K562 (cell line): ENCODE data around the gene DR1. TPM values are rescaled to one million over a fixed set of nuclear protein-coding genes. Genes with fewer than 3 reads are reported as not detected.

Experiments used
- ATAC-seq: fragments of 200-7000 bp; cut with Tn5 transposase; 3 replicates; pipeline ENCODE4 v1.9.1; 2020; ENCODE audit warnings: moderate library complexity
- BruUV-seq: library from RNA; stranded (reverse); fragments of 400-500 nt; replicated peaks from 2 replicates; lab custom pipeline; 2021; lab: Mats Ljungman, UMichigan
- CTCF ChIA-PET: fragments of 300-600 bp; formaldehyde crosslinking; extraction: SDS; loops from one replicate; lab custom pipeline; 2021; ENCODE audit warnings: low intra/inter-chr PET ratio; lab: Yijun Ruan, JAX
- POLR2A ChIA-PET: fragments of 300-600, 350-650 bp; sonication (Branson Sonifier 250); formaldehyde crosslinking; extraction: SDS; loops from one replicate; lab custom pipeline; 2021; ENCODE audit warnings: antibody characterized with exemption, inconsistent platforms; lab: Yijun Ruan, JAX
- DNase-seq, 4 experiments: peaks; one replicate each; pipeline versions ENCODE4 v3.0.0 to v3.0.0-alpha.2; 2011 to 2018; ENCODE audit warnings: low spot score in 3 of 4, mixed read lengths in 3 of 4; ENCODE audit errors: extremely low read depth in 1 of 4
- FAIRE-seq: peaks from 2 replicates; lab custom pipeline; 2011; peaks lifted over from hg19 to GRCh38; lab: Jason Lieb, UNC
- H2AFZ ChIP-seq: 2 replicates; pipeline ENCODE4 v1.6.0; 2011; ENCODE audit warnings: low read depth, low read length, control low read depth, inconsistent platforms
- H3K27ac ChIP-seq: fragments of 200-600 bp; 3 replicates; pipeline ENCODE4 v1.8.0; 2011; ENCODE audit warnings: low read depth, mild to moderate bottlenecking, control low read depth, inconsistent platforms, low read length, moderate library complexity, mixed read lengths; ENCODE audit errors: extremely low read depth
- H3K27me3 ChIP-seq, 2 experiments: fragments of 300-600 bp in 1 of 2; 2 replicates in 1 of 2; 3 replicates in 1 of 2; pipeline versions ENCODE4 v1.6.0 to v1.8.0; 2011; ENCODE audit warnings: inconsistent platforms in 2 of 2, low read length in 2 of 2, mild to moderate bottlenecking in 1 of 2, mixed read lengths in 1 of 2, moderate library complexity in 1 of 2; ENCODE audit not compliant: control insufficient read depth in 2 of 2, insufficient read depth in 2 of 2
- H3K36me3 ChIP-seq: fragments of 300-600 bp; 3 replicates; pipeline ENCODE4 v1.8.0; 2011; ENCODE audit warnings: mild to moderate bottlenecking, low read length, inconsistent platforms; ENCODE audit not compliant: control insufficient read depth, insufficient read depth
- H3K4me1 ChIP-seq, 2 experiments: fragments of 200-600 bp in 1 of 2; replicated peaks in 1 of 2; 2 replicates in 1 of 2; 3 replicates in 1 of 2; pipeline versions ENCODE4 v1.5.1 to v1.8.0; 2011; ENCODE audit warnings: inconsistent platforms in 2 of 2, low read length in 2 of 2, mild to moderate bottlenecking in 1 of 2, mixed read lengths in 1 of 2, moderate library complexity in 1 of 2; ENCODE audit not compliant: control insufficient read depth in 2 of 2, insufficient read depth in 2 of 2
- H3K4me2 ChIP-seq: 2 replicates; pipeline ENCODE4 v1.6.1; 2011; ENCODE audit warnings: low read length, control low read depth, inconsistent platforms, mixed read lengths; ENCODE audit not compliant: insufficient read depth
- H3K4me3 ChIP-seq: fragments of 200-600 bp; sonication (generic), shearing (Covaris generic); 2 replicates; pipeline ENCODE4 v1.5.1; 2016; ENCODE audit warnings: control low read depth, inconsistent platforms
- H3K79me2 ChIP-seq: fragments of 200-600 bp; 3 replicates; pipeline ENCODE4 v1.8.0; 2011; ENCODE audit warnings: low read length, inconsistent platforms; ENCODE audit not compliant: control insufficient read depth, insufficient read depth
- H3K9ac ChIP-seq, 2 experiments: 2 replicates each; pipeline versions ENCODE4 v1.6.0 to v1.6.1; 2011; ENCODE audit warnings: low read depth in 2 of 2, low read length in 2 of 2, control low read depth in 1 of 2, inconsistent platforms in 1 of 2, mild to moderate bottlenecking in 1 of 2, mixed read lengths in 1 of 2; ENCODE audit not compliant: insufficient read depth in 1 of 2
- H3K9me1 ChIP-seq: one replicate; pipeline ENCODE4 v1.6.0; 2011; ENCODE audit warnings: inconsistent platforms, mild to moderate bottlenecking, low read length, moderate library complexity; ENCODE audit not compliant: control insufficient read depth, insufficient read depth
- H3K9me3 ChIP-seq: replicated peaks from 2 replicates; pipeline ENCODE4 v1.5.1; 2011; ENCODE audit warnings: low read depth, low read length, inconsistent platforms; ENCODE audit not compliant: control insufficient read depth, insufficient read depth
- H4K20me1 ChIP-seq: replicated peaks from 2 replicates; pipeline ENCODE4 v1.6.1; 2011; ENCODE audit warnings: low read length, inconsistent platforms, mixed read lengths; ENCODE audit not compliant: control insufficient read depth, insufficient read depth
- IFI16 ChIP-seq: fragments of 250-450 bp; sonication (Bioruptor Pico); IDR thresholded peaks from 2 replicates; pipeline ENCODE4 v2.1.2; 2022; ENCODE audit warnings: mild to moderate bottlenecking, inconsistent platforms
- JUND ChIP-seq, 2 experiments: IDR thresholded peaks; 2 replicates in 1 of 2; 3 replicates in 1 of 2; pipeline ENCODE4 v1.6.1; 2011; ENCODE audit warnings: borderline replicate concordance in 2 of 2, low read depth in 2 of 2, low read length in 2 of 2, improper control_type of control experiment in 1 of 2, missing biosample characterization in 1 of 2, missing genetic modification characterization in 1 of 2, missing genetic modification reagents in 1 of 2
- KDM2B ChIP-seq: fragments of 250-450 bp; sonication (Bioruptor Pico); IDR thresholded peaks from 2 replicates; pipeline ENCODE4 v1.8.0; 2021; ENCODE audit warnings: mild to moderate bottlenecking, moderate library complexity
- SAFB ChIP-seq: fragments of 200-400 bp; formaldehyde crosslinking; IDR thresholded peaks from 2 replicates; pipeline ENCODE4 v1.6.1; 2017; ENCODE audit warnings: low read depth, low read length, borderline replicate concordance
- SIN3A ChIP-seq, 2 experiments: fragments of 150-350 bp in 1 of 2; IDR thresholded peaks; 2 replicates each; pipeline ENCODE4 v1.6.1; 2011 to 2016; ENCODE audit warnings: borderline replicate concordance in 2 of 2, low read depth in 2 of 2, low read length in 2 of 2, mild to moderate bottlenecking in 2 of 2, moderate library complexity in 2 of 2; ENCODE audit not compliant: control insufficient read depth in 1 of 2
- ZMIZ1 ChIP-seq, 2 experiments: fragments of 150-350 bp in 1 of 2; IDR thresholded peaks; 2 replicates each; pipeline ENCODE4 v1.6.1; 2012 to 2016; ENCODE audit warnings: low read depth in 2 of 2, low read length in 2 of 2, mild to moderate bottlenecking in 1 of 2, moderate library complexity in 1 of 2
- ZNF347 ChIP-seq: fragments of 450-650 bp; formaldehyde crosslinking; IDR thresholded peaks from 2 replicates; pipeline ENCODE4 v1.4.0; 2020; ENCODE audit warnings: low read depth, mild to moderate bottlenecking, moderate library complexity
- ZNF507 ChIP-seq: conservative IDR thresholded peaks from 2 replicates; pipeline ENCODE4 v1.6.1; 2017; ENCODE audit warnings: missing genetic modification characterization, missing compliant biosample characterization
- WGBS: fragments of 100-300 bp; shearing (Covaris generic); methylation state at CpG from one replicate; pipeline ENCODE4 v1.1.6; 2016; ENCODE audit warnings: low coverage, mixed read lengths; ENCODE audit not compliant: insufficient coverage; ENCODE audit errors: missing lambda C conversion rate; 5-methylcytosine and 5-hydroxymethylcytosine counted together
- in situ Hi-C: fragments of 300-500 bp; cut with MboI; formaldehyde crosslinking; loops from 4 replicates; pipeline ENCODE4 v1.15.0; 2018; ENCODE audit warnings: inconsistent platforms, mixed read lengths
- intact Hi-C: fragments of 100-400 bp; cut with micrococcal nuclease; formaldehyde crosslinking; loops from 2 replicates; pipeline ENCODE4 v1.14.2; 2022
- polyA plus RNA-seq, 8 experiments: library from polyadenylated mRNA; depleted of rRNA in 4 of 8; stranded (reverse) in 5 of 8; unstranded in 3 of 8; fragments of >200 nt; fragmentation: Nextera tagmentation in 2 of 8; fragmentation: Illumina TruSeq in 1 of 8; extraction: Ambion mirVana in 2 of 8; extraction: Trizol in 1 of 8; gene quantifications; 2 replicates each; pipeline versions ENCODE4 v1.2.1 to v1.2.3, GENCODE V29; 2011 to 2014; ENCODE audit warnings: inconsistent platforms in 1 of 8, missing spikeins in 1 of 8
- total RNA-seq, 7 experiments: library from RNA; depleted of rRNA in 6 of 7; stranded (reverse); fragments of >200 nt in 6 of 7; fragmentation: Illumina TruSeq in 2 of 7; extraction: Trizol in 2 of 7; gene quantifications; 2 replicates each; pipeline versions ENCODE4 v1.2.1 to v1.2.3, GENCODE V29; 2011 to 2021; ENCODE audit warnings: low replicate concordance in 1 of 7
- TF ChIP-seq, protein P1 (sequence below): sonication (generic); formaldehyde crosslinking; IDR thresholded peaks from 2 replicates; pipeline ENCODE4 v1.8.0; 2022; ENCODE audit warnings: mild to moderate bottlenecking, missing genetic modification reagents

Gene DR1
- total and polyA plus RNA-seq, 9 of the 15 experiments (the other 6 are each of a cell fraction or from before 2014, with no cell fraction given): 8.1 to 78.8 (median 46.3) TPM

DNA sequence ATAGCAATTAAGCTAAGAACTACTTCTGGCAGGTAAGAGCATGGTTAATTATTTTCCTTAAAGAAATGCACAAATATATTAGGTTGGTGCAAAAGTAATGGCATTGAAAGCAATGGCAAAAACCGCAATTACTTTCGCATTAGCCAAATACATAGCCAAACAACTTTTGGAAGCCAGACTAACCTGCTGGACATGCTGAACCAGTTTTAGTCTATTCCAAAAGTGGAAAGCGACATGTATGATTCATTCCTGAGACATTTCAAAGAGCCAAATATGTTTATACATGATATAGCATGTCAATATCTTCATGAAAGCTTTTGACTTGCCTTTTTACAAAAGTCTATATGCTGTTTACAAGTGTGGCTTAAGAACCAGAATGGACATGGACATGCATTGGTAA, 23.4 kb upstream of the DR1 start:
- intact Hi-C loops: no loop called here
- FAIRE-seq (no peak), DNase-seq (no peak)
- in situ Hi-C loops: no loop called here
- WGBS: 85% methylated on average over 3 of the region's 3 CpGs
- Histone ChIP-seq H3K9me3 (no peaks in the 10 kb centered on the region), H4K20me1 (no peaks in the 10 kb centered on the region), H3K79me2 (no peaks in the 10 kb centered on the region), H3K9me1 (no peaks in the 10 kb centered on the region), H3K4me3 (no peak overlapping the region), H3K4me1 (0 out of 5 replicates have a peak, but pooled peaks cover 0 to 5% of the 10 kb centered on the region in 2 experiments), H3K9ac (no peak overlapping the region), H3K27ac (no peak overlapping the region), H3K27me3 (no peaks in the 10 kb centered on the region)
- CTCF ChIA-PET: no interaction called here
- no peak for TF ChIP-seq SAFB
- TF ChIP-seq SIN3A (IDR thresholded peaks at IDR 0.05; ENCODE audit: borderline replicate concordance in 2 of 2, control insufficient read depth in 1 of 2, low read depth in 2 of 2, low read length in 2 of 2): no peak
- TF ChIP-seq KDM2B: no peak
- no peak for TF ChIP-seq ZNF347 (CRISPR knock-in tag)
- no peak for TF ChIP-seq IFI16
- TF ChIP-seq JUND (IDR thresholded peaks at IDR 0.05; ENCODE audit: borderline replicate concordance, low read depth, low read length): no peak
- TF ChIP-seq JUND (tag; IDR thresholded peaks at IDR 0.05; ENCODE audit: borderline replicate concordance, low read depth, low read length): no peak
- no peak for TF ChIP-seq ZMIZ1 (IDR thresholded peaks at IDR 0.05; ENCODE audit: low read depth in 2 of 2, low read length in 2 of 2)
- TF ChIP-seq, protein P1, sequence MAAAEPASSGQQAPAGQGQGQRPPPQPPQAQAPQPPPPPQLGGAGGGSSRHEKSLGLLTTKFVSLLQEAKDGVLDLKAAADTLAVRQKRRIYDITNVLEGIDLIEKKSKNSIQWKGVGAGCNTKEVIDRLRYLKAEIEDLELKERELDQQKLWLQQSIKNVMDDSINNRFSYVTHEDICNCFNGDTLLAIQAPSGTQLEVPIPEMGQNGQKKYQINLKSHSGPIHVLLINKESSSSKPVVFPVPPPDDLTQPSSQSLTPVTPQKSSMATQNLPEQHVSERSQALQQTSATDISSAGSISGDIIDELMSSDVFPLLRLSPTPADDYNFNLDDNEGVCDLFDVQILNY: no peak
- TF ChIP-seq ZNF507 (tag): no peak
- TF ChIP-seq, all 486 proteins: peak for 0
- ATAC-seq: no peak
- POLR2A ChIA-PET: interaction anchor here (1.4 kb wide), 1 partner anchor 17 kb away, joined by 4 read pairs; no protein-coding TSS in a partner anchor
- Histone ChIP-seq H3K4me2 (no peak overlapping the region), H2AFZ (no peak overlapping the region), H3K36me3 (no peaks in the 10 kb centered on the region)
- no TSS peak for BruUV-seq
